Measurements from ENCODE around the gene CMYA5. TPM values are rescaled to one million over a fixed set of nuclear protein-coding genes. Genes with fewer than 3 reads are reported as not detected.
"Not testable (repeated sequence)": the region's sequence is repeated elsewhere in the genome, so short reads cannot be mapped to it uniquely, and the experiment has no call there.

CMYA5 gene
- total RNA-seq, 1 donor from 2014 or later = 0.11 TPM

GRCh38 chr5:79663212-79663611 is 26.4 kb upstream of the CMYA5 start:
- DNase-seq = no peak
- H3K9me3 Mint-ChIP-seq = peaks cover 7% of the 10 kb centered on the region
- no peak for TF ChIP-seq CTCF (IDR thresholded peaks at IDR 0.05)
- POLR2A ChIA-PET = no interaction called here
- H3K4me3 Mint-ChIP-seq = no peak overlapping the region
- peaks cover 45% of the 10 kb centered on the region for H3K36me3 Mint-ChIP-seq (ENCODE audit: low read depth)
- CTCF ChIA-PET = no interaction called here
- ATAC-seq (ENCODE audit: low read depth) = no peak
- intact Hi-C loops (cut with micrococcal nuclease) = no loop called here
- H3K27me3 Mint-ChIP-seq = no peaks in the 10 kb centered on the region
- H3K27ac Mint-ChIP-seq = no peak overlapping the region
- no peaks in the 10 kb centered on the region for H3K4me1 Mint-ChIP-seq

- no peak for TF ChIP-seq CTCF (IDR thresholded peaks at IDR 0.05)
- POLR2A ChIA-PET = no interaction called here
- Mint-ChIP-seq H3K9me3 (peaks cover 7% of the 10 kb centered on the region), H3K36me3 (ENCODE audit: low read depth) (peaks cover 50% of the 10 kb centered on the region), H3K4me3 (no peak overlapping the region), H3K27ac (no peak overlapping the region), H3K27me3 (no peaks in the 10 kb centered on the region), H3K4me1 (no peaks in the 10 kb centered on the region)
- CTCF ChIA-PET = no interaction called here
- no peak for ATAC-seq (ENCODE audit: low read depth)
- no peak for DNase-seq
- intact Hi-C loops (cut with micrococcal nuclease) = no loop called here
Measured at GRCh38 chr5:79666758-79667157, 22.9 kb upstream of the CMYA5 start.

- H3K36me3 Mint-ChIP-seq (ENCODE audit: low read depth) = peaks cover 63% of the 10 kb centered on the region
- H3K4me3 Mint-ChIP-seq = no peak overlapping the region
- CTCF ChIA-PET = no interaction called here
Measured at GRCh38 chr5:79672392-79672791, 17.2 kb upstream of the CMYA5 start.

GRCh38 chr5:79676354-79676753 is 13.3 kb upstream of the CMYA5 start:
- POLR2A ChIA-PET; H3K4me1 Mint-ChIP-seq; H3K9me3 Mint-ChIP-seq; H3K4me3 Mint-ChIP-seq; DNase-seq; intact Hi-C loops (cut with micrococcal nuclease); H3K27me3 Mint-ChIP-seq; H3K27ac Mint-ChIP-seq; ATAC-seq (ENCODE audit: low read depth); CTCF ChIA-PET: not testable (repeated sequence)
- peaks cover 66% of the 10 kb centered on the region for H3K36me3 Mint-ChIP-seq (ENCODE audit: low read depth)

More at GRCh38 chr5:79672392-79672791, 17.2 kb upstream of the CMYA5 start:
- Mint-ChIP-seq H3K27ac (no peak overlapping the region), H3K4me1 (no peaks in the 10 kb centered on the region), H3K27me3 (no peaks in the 10 kb centered on the region), H3K9me3 (no peaks in the 10 kb centered on the region)
- DNase-seq (no peak), ATAC-seq (ENCODE audit: low read depth) (no peak)
- TF ChIP-seq CTCF (IDR thresholded peaks at IDR 0.05) = no peak
- POLR2A ChIA-PET = no interaction called here
- intact Hi-C loops (cut with micrococcal nuclease) = no loop called here

GRCh38 chr5:79682102-79682501 is 7.5 kb upstream of the CMYA5 start:
- intact Hi-C loops (cut with micrococcal nuclease); ATAC-seq (ENCODE audit: low read depth); H3K9me3 Mint-ChIP-seq; H3K27ac Mint-ChIP-seq; H3K27me3 Mint-ChIP-seq; H3K4me1 Mint-ChIP-seq; DNase-seq; H3K4me3 Mint-ChIP-seq; CTCF ChIA-PET: not testable (repeated sequence)
- H3K36me3 Mint-ChIP-seq (ENCODE audit: low read depth) = peaks cover 75% of the 10 kb centered on the region
- POLR2A ChIA-PET = interaction anchor here (0.7 kb wide), 1 partner anchor 308 kb away, joined by 3 read pairs; no protein-coding TSS in a partner anchor

GRCh38 chr5:79684782-79685181 is 4.9 kb upstream of the CMYA5 start:
- ATAC-seq (ENCODE audit: low read depth) (no peak), DNase-seq (no peak)
- ChIA-PET POLR2A (no interaction called here), CTCF (no interaction called here)
- Mint-ChIP-seq H3K27ac (no peak overlapping the region), H3K4me1 (no peaks in the 10 kb centered on the region), H3K36me3 (ENCODE audit: low read depth) (peaks cover 72% of the 10 kb centered on the region), H3K4me3 (no peak overlapping the region), H3K9me3 (no peaks in the 10 kb centered on the region), H3K27me3 (no peaks in the 10 kb centered on the region)
- intact Hi-C loops (cut with micrococcal nuclease) = no loop called here
- no peak for TF ChIP-seq CTCF (IDR thresholded peaks at IDR 0.05)

All from activated B cell treated with CpG ODN at 0.5 μM for 24 hours (primary cell).